Spleen (tissue), 11 donors: Measurements from ENCODE around the gene LARP4. TPM values are rescaled to one million over a fixed set of nuclear protein-coding genes. Genes with fewer than 3 reads are reported as not detected.
"Not testable (repeated sequence)": the region's sequence is repeated elsewhere in the genome, so short reads cannot be mapped to it uniquely, and the experiment has no call there.

Source experiments
- DNase-seq: peaks from one replicate; pipeline ENCODE4 v3.0.0-alpha.2; 2020
- H3K27ac ChIP-seq, 8 donors: fragments of 200-600 bp; sonication (generic) in 7 of 8; 1 replicate in 4 of 8; 2 replicates in 4 of 8; pipeline versions ENCODE4 v1.5.0 to v1.8.0; 2016 to 2021; ENCODE audit warnings: inconsistent platforms in 4 of 8, mild to moderate bottlenecking in 4 of 8, moderate library complexity in 1 of 8
- H3K27me3 ChIP-seq, 7 donors: fragments of 200-600 bp; sonication (generic) in 6 of 7; replicated peaks in 1 of 7; 1 replicate in 4 of 7; 2 replicates in 3 of 7; pipeline versions ENCODE4 v1.5.0 to v1.8.0; 2016 to 2021; ENCODE audit warnings: inconsistent platforms in 3 of 7, mild to moderate bottlenecking in 1 of 7
- H3K36me3 ChIP-seq, 6 donors: fragments of 200-600 bp; sonication (generic) in 5 of 6; 1 replicate in 4 of 6; 2 replicates in 2 of 6; pipeline versions ENCODE4 v1.5.0 to v1.8.0; 2016 to 2021; ENCODE audit warnings: inconsistent platforms in 2 of 6
- H3K4me1 ChIP-seq, 6 donors: fragments of 200-600 bp; sonication (generic) in 5 of 6; 1 replicate in 3 of 6; 2 replicates in 3 of 6; pipeline versions ENCODE4 v1.5.0 to v1.8.0; 2016 to 2021; ENCODE audit warnings: inconsistent platforms in 3 of 6
- H3K4me3 ChIP-seq, 8 donors: fragments of 200-600 bp; sonication (generic) in 7 of 8; 1 replicate in 4 of 8; 2 replicates in 4 of 8; pipeline versions ENCODE4 v1.5.0 to v1.8.0; 2016 to 2021; ENCODE audit warnings: inconsistent platforms in 4 of 8, mild to moderate bottlenecking in 4 of 8, moderate library complexity in 2 of 8
- H3K9me3 ChIP-seq, 8 donors: fragments of 200-600 bp; sonication (generic) in 7 of 8; 1 replicate in 4 of 8; 2 replicates in 4 of 8; pipeline versions ENCODE4 v1.5.0 to v1.8.0; 2016 to 2021; ENCODE audit warnings: inconsistent platforms in 4 of 8
- POLR2A ChIP-seq, 3 donors: fragments of 450-650 bp; IDR thresholded peaks; one replicate each; pipeline ENCODE4 v1.5.1; 2017; ENCODE audit warnings: antibody characterized with exemption in 3 of 3, mild to moderate bottlenecking in 1 of 3
- POLR2AphosphoS5 ChIP-seq, 3 donors: sonication (generic); formaldehyde crosslinking; IDR thresholded peaks; one replicate each; pipeline ENCODE4 v1.5.1; 2017; ENCODE audit warnings: antibody characterized with exemption in 3 of 3
- WGBS, 5 donors: extraction: QIAGEN DNeasy Blood & Tissue Kit in 3 of 5; methylation state at CpG; one replicate each; pipeline versions ENCODE4 v1.1.5 to v1.1.7; 2013 to 2018; 5-methylcytosine and 5-hydroxymethylcytosine counted together
- intact Hi-C: fragments of 100-400 bp; cut with DNase I; formaldehyde crosslinking; loops from one replicate; pipeline ENCODE4 v1.15.0; 2023; ENCODE audit warnings: low total_unique reads
- polyA plus RNA-seq, 3 donors: library from polyadenylated mRNA; stranded (reverse); fragments of 200-250 nt; gene quantifications; one replicate each; pipeline ENCODE4 v1.2.1, GENCODE V29; 2013
- total RNA-seq, 7 donors: library from RNA; depleted of rRNA in 3 of 7; stranded (reverse); fragments of >200 nt in 3 of 7; fragmentation: NEBNext Ultra II Directional in 4 of 7; extraction: Animal tissue kit (Norgen Biotek cat#: 25700) in 4 of 7; gene quantifications; one replicate each; pipeline versions ENCODE4 v1.1.0 to v1.2.1, GENCODE V29; 2016 to 2021
- TF ChIP-seq, protein P1 (sequence below), 11 experiments: fragments of 200-600 bp in 7 of 11; fragments of 450-650 bp in 4 of 11; sonication (generic) in 4 of 11; IDR thresholded peaks in 8 of 11; conservative IDR thresholded peaks in 3 of 11; 1 replicate in 7 of 11; 2 replicates in 4 of 11; pipeline versions ENCODE4 v1.4.0 to v1.8.0; 2016 to 2021; ENCODE audit warnings: antibody characterized with exemption in 11 of 11, inconsistent platforms in 4 of 11, mild to moderate bottlenecking in 1 of 11
- donor health status: healthy with polysubstance abuse.
- donor health status: DM: no; HTN: no; CAD: no; lungs with moderate emphysema.
- donor health status: DM: no; HTN: no; CAD: no.
- donor health status: Bipolar disorder and iron deficiency.
- donor health status: healthy.
- donor health status: DM: no; HTN: no; CAD: no.
- donor health status: DM: yes; HTN: yes; CAD: no.

Gene LARP4
- total and polyA plus RNA-seq, 10 donors: 4.7 to 55.8 (median 46.0) TPM

DNA sequence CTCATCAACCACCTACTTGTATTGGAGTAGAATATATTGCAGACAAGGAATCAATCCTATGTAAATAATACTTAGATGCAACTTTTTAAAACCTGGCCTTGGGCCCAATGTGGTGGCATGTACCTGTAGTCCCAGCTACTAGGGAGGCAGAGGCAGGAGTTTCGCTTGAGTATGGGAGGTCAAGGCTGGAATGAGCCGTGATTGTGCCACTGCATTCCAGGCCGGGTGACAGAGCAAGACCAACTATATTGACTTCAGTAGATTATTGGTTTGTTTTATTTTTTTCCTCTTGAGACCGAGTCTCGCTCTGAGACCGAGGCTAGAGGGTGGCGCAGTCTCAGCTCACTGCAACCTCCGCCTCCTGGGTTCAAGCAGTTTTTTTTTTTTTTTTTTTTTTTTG, 3.6 kb downstream of the LARP4 start:
- WGBS, 5 donors: 94 to 99% (median 96%) methylated on average over 8 of the region's 8 CpGs
- H3K27ac ChIP-seq: no peak overlapping the region

DNA sequence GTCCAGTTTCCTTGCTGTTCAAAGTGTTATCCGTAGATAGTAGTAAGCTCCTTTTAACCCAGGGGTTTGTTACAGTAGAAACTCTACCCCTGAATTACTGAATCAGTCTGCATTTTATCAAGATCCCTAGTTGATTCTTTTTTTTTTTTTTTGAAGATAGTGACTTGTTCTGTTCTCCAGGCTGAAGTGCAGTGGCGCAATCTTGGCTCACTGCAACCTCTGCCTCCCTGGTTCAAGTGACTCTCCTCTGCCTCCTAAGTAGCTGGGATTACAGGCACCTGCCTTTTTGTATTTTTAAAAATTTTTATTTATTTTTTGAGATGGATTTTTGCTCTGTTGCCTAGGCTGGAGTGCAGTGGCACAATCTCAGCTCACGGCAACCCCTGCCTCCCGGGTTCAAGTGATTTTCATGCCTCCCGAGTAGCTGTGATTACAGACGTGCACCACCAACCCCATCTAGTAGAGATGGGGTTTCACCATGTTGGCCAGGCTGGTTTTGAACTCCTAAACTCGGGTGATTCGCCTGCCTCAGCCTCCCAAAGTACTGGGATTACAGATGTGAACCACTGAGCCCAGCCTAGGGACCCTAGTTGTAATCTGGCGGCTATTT, 10.5 kb downstream of the LARP4 start:
- peaks cover 0 to 45% (median 11%) of the 10 kb centered on the region in 6 donors for H3K4me1 ChIP-seq
- H3K9me3 ChIP-seq: no peaks in the 10 kb centered on the region
- no peaks in the 10 kb centered on the region for H3K27me3 ChIP-seq
- intact Hi-C loops: no loop called here
- H3K36me3 ChIP-seq: peaks cover 0 to 41% (median under 1%) of the 10 kb centered on the region in 6 donors
- TF ChIP-seq, protein P1, sequence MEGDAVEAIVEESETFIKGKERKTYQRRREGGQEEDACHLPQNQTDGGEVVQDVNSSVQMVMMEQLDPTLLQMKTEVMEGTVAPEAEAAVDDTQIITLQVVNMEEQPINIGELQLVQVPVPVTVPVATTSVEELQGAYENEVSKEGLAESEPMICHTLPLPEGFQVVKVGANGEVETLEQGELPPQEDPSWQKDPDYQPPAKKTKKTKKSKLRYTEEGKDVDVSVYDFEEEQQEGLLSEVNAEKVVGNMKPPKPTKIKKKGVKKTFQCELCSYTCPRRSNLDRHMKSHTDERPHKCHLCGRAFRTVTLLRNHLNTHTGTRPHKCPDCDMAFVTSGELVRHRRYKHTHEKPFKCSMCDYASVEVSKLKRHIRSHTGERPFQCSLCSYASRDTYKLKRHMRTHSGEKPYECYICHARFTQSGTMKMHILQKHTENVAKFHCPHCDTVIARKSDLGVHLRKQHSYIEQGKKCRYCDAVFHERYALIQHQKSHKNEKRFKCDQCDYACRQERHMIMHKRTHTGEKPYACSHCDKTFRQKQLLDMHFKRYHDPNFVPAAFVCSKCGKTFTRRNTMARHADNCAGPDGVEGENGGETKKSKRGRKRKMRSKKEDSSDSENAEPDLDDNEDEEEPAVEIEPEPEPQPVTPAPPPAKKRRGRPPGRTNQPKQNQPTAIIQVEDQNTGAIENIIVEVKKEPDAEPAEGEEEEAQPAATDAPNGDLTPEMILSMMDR (IDR thresholded peaks at IDR 0.05 in 8 of 11, conservative IDR thresholded peaks at IDR 0.05 in 3 of 11): no peak
- no peak for TF ChIP-seq POLR2A (IDR thresholded peaks at IDR 0.05)
- no peak for TF ChIP-seq POLR2AphosphoS5 (IDR thresholded peaks at IDR 0.05)
- no peak for DNase-seq
- H3K27ac ChIP-seq: no peak overlapping the region
- H3K4me3 ChIP-seq: no peak overlapping the region
- 91 to 95% (median 93%) methylated on average over 9 of the region's 9 CpGs for WGBS, 5 donors

More for the DNA sequence above, 3.6 kb downstream of the LARP4 start:
- H3K36me3 ChIP-seq: peaks cover 0 to 16% (median 0%) of the 10 kb centered on the region in 6 donors
- no peaks in the 10 kb centered on the region for H3K27me3 ChIP-seq
- intact Hi-C loops: no loop called here
- no peak for TF ChIP-seq POLR2AphosphoS5 (IDR thresholded peaks at IDR 0.05)
- H3K4me3 ChIP-seq: no peak overlapping the region
- H3K9me3 ChIP-seq: no peaks in the 10 kb centered on the region
- no peak for DNase-seq
- peaks cover 14 to 69% (median 35%) of the 10 kb centered on the region in 6 donors for H3K4me1 ChIP-seq

DNA sequence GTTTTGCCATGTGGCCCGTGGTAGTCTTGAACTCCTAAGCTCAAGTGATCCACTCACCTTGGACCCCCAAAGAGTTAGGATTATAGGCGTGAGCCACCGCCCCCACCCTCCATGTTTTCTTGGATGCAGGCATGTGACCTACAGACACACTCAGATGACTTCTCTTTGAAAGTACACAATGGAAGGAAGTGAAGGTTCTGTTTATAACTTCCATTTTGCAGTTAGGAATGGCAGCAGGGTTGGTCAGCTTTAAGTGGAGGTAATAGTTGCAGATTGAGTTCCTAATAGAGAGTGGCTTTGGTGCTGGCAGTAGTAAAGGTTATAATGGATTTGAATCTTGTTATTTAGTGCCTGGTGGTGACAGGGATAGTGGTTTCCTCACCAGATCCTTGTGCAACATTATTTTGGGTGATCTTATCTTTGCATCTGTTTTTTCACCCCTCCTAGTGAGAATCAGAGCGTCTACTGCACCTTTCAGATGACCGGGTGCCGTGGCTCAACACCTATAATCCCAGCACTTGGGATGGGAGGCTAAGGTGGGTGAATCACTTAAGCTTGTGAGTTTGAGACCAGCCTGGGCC, 15.3 kb downstream of the LARP4 start:
- Histone ChIP-seq H3K36me3 (peaks cover 0 to 40% (median 6%) of the 10 kb centered on the region in 6 donors), H3K4me3 (no peak overlapping the region), H3K27ac (no peak overlapping the region), H3K9me3 (no peaks in the 10 kb centered on the region), H3K27me3 (no peaks in the 10 kb centered on the region), H3K4me1 (peaks cover 0 to 68% (median 16%) of the 10 kb centered on the region in 6 donors)
- intact Hi-C loops: no loop called here
- DNase-seq: no peak
- TF ChIP-seq POLR2AphosphoS5 (IDR thresholded peaks at IDR 0.05): no peak
- no peak for TF ChIP-seq POLR2A (IDR thresholded peaks at IDR 0.05)
- TF ChIP-seq, protein P1 (IDR thresholded peaks at IDR 0.05 in 8 of 11, conservative IDR thresholded peaks at IDR 0.05 in 3 of 11): no peak
- 82 to 87% (median 85%) methylated on average over 6 of the region's 6 CpGs for WGBS, 5 donors

DNA sequence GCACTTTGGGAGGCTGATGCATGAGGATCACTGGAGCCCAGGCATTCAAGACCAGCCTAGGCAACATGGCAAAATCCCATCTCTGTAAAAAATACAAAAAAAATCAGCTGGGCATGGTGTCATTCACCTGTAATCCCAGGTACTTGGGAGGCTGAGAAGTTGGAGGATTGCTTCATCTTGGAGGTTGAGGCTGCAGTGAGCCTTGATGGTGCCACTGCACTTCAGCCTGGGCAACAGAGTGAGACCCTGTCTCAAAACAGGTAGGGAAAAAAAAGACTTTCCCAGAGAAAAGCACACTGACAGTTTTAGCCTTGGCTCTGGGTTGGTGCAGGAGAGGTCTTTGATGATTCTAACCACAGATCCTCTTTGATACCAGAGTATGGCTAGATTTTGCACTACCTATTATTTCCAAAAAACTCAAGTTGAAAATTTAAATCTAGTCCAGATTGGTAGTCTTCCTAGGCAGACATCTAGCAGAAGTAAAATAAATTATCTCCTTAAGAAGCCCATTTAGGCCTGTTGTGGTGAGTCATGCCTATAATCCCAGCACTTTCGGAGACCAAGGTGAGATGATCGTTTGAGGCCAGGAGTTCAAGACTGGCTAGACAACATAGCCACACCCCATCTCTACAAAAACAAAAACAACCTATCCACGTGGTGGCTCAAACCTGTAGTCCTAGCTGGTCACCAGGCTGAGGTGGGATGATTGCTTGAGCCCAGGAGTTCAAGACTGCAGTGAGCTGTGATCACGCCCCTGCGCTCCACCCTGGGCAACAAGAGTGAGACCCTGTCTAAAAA, 18.6 kb downstream of the LARP4 start:
- Histone ChIP-seq H3K27ac (no peak overlapping the region), H3K27me3 (no peaks in the 10 kb centered on the region), H3K4me3 (no peak overlapping the region), H3K4me1 (peaks cover 0 to 52% (median 11%) of the 10 kb centered on the region in 6 donors), H3K36me3 (peaks cover 0 to 42% (median 6%) of the 10 kb centered on the region in 6 donors), H3K9me3 (no peaks in the 10 kb centered on the region)
- intact Hi-C loops: no loop called here
- DNase-seq: no peak
- 75 to 86% (median 83%) methylated on average over 5 of the region's 5 CpGs for WGBS, 5 donors
- no peak for TF ChIP-seq POLR2AphosphoS5 (IDR thresholded peaks at IDR 0.05)
- TF ChIP-seq POLR2A (IDR thresholded peaks at IDR 0.05): no peak
- TF ChIP-seq, protein P1 (IDR thresholded peaks at IDR 0.05 in 8 of 11, conservative IDR thresholded peaks at IDR 0.05 in 3 of 11): no peak

DNA sequence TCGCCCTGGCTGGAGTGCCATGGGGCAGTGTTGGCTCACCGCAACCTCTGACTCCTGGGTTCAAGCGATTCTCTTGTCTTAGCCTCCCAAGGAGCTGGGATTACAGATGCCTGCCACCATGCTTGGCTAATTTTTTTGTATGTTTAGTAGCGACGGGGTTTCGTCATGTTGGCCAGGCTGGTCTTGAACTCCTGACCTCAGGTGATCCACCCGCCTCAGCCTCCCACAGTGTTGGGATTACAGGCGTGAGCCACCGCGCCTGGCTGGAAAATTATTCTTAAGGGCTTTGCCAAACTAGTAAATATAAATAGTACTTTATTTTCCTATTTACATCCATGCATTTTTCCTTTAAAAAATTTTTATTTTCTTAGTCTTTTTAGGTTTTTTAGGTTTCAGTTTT, 22.2 kb downstream of the LARP4 start:
- peaks cover 3 to 43% (median 13%) of the 10 kb centered on the region in 6 donors for H3K4me1 ChIP-seq
- H3K4me3 ChIP-seq, DNase-seq, H3K9me3 ChIP-seq, H3K27me3 ChIP-seq, intact Hi-C loops, H3K27ac ChIP-seq: not testable (repeated sequence)
- WGBS, 5 donors: 95 to 99% (median 97%) methylated on average over 10 of the region's 10 CpGs
- H3K36me3 ChIP-seq: peaks cover 0 to 37% (median 5%) of the 10 kb centered on the region in 6 donors

DNA sequence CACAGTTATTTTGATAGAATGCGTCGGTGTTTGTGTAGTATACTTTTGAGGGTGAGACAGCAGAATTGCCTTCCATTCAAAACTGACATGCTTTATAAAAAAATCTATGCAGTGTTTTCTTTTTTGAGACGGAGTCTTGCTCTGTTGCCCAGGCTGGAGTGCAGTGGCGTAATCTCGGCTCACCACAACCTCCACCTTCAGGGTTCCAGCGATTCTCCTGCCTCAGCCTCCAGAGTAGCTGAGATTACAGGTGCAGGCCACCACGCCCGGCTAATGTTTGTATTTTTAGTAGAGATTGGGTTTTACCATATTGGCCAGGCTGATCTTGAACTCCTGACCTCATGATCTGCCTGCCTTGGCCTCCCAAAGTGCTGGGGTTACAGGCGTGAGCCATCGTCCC, 22.7 kb downstream of the LARP4 start:
- H3K27ac ChIP-seq, H3K9me3 ChIP-seq, DNase-seq, H3K4me3 ChIP-seq, H3K27me3 ChIP-seq, intact Hi-C loops: not testable (repeated sequence)
- Histone ChIP-seq H3K4me1 (peaks cover 2 to 38% (median 13%) of the 10 kb centered on the region in 6 donors), H3K36me3 (peaks cover 0 to 38% (median 9%) of the 10 kb centered on the region in 6 donors)
- 88 to 97% (median 96%) methylated on average over 10 of the region's 10 CpGs for WGBS, 5 donors
